Progenitor cell of endocrine pancreas (in vitro differentiated cells): ENCODE data around the gene EOMES. TPM values are rescaled to one million over a fixed set of nuclear protein-coding genes. Genes with fewer than 3 reads are reported as not detected.
"Not testable (repeated sequence)": the region's sequence is repeated elsewhere in the genome, so short reads cannot be mapped to it uniquely, and the experiment has no call there.

Experiments used
- DNase-seq: peaks from one replicate; pipeline ENCODE4 v3.0.0; 2021; ENCODE audit warnings: low spot score; ENCODE audit not compliant: unreplicated experiment
- H3K27ac Mint-ChIP-seq: 2 replicates; pipeline ENCODE4 v1.8.0; 2021; ENCODE audit warnings: mild to moderate bottlenecking, moderate library complexity, mixed read lengths
- H3K27me3 Mint-ChIP-seq: 2 replicates; pipeline ENCODE4 v1.8.0; 2021; ENCODE audit warnings: mixed read lengths
- H3K36me3 Mint-ChIP-seq: 2 replicates; pipeline ENCODE4 v1.8.0; 2022; ENCODE audit warnings: mixed read lengths; ENCODE audit not compliant: insufficient read depth
- H3K4me1 Mint-ChIP-seq: 2 replicates; pipeline ENCODE4 v1.8.0; 2021; ENCODE audit warnings: low read depth, mixed read lengths
- H3K4me3 Mint-ChIP-seq: 2 replicates; pipeline ENCODE4 v1.8.0; 2021; ENCODE audit warnings: low read depth, mild to moderate bottlenecking, moderate library complexity, mixed read lengths
- H3K9me3 Mint-ChIP-seq: 2 replicates; pipeline ENCODE4 v1.8.0; 2021; ENCODE audit warnings: low read depth, mixed read lengths
- CTCF ChIP-seq: fragments of 200-600 bp; sonication (generic); IDR thresholded peaks from one replicate; pipeline ENCODE4 v1.5.0; 2021; ENCODE audit warnings: antibody characterized with exemption, mild to moderate bottlenecking; ENCODE audit not compliant: unreplicated experiment
- long read RNA-seq: library from polyadenylated mRNA; unstranded; transcript quantifications from one replicate; pipeline ENCODE4 v2.0.0, GENCODE V29; 2020
- total RNA-seq: library from RNA; stranded (reverse); gene quantifications from 2 replicates; pipeline ENCODE4 v1.2.1, GENCODE V29; 2021

The EOMES gene
- 0.11 TPM in 1 of 2 replicates, not detected in the other for total RNA-seq
- long read RNA-seq = 0 reads

- DNase-seq = no peak
- Mint-ChIP-seq H3K36me3 (no peaks in the 10 kb centered on the region), H3K4me3 (peak within 1 kb of the TSS; percentile 65), H3K4me1 (peaks cover 14% of the 10 kb centered on the region), H3K27ac (no peak within 1 kb of the TSS), H3K9me3 (no peaks in the 10 kb centered on the region), H3K27me3 (peaks cover 93% of the 10 kb centered on the region)
- TF ChIP-seq CTCF = peak; percentile 62
These were observed at the start of gene EOMES for GRCh38 chr3:27721717-27722564. Gene EOMES, minus strand, starts transcription at chr3:27722323. Its CDS starts 29 bp downstream, at chr3:27722294.

- H3K27me3 Mint-ChIP-seq, H3K9me3 Mint-ChIP-seq, H3K4me3 Mint-ChIP-seq, H3K27ac Mint-ChIP-seq, DNase-seq, H3K4me1 Mint-ChIP-seq, H3K36me3 Mint-ChIP-seq: not testable (repeated sequence)
These were observed 48.3 kb upstream of the EOMES start for GRCh38 chr3:27770384-27770783.

- no peak for TF ChIP-seq CTCF
- no peak overlapping the region for H3K4me3 Mint-ChIP-seq
- no peaks in the 10 kb centered on the region for H3K36me3 Mint-ChIP-seq
- H3K27me3 Mint-ChIP-seq = no peaks in the 10 kb centered on the region
- H3K27ac Mint-ChIP-seq = no peak overlapping the region
- peaks cover 5% of the 10 kb centered on the region for H3K4me1 Mint-ChIP-seq
- DNase-seq = no peak
- no peaks in the 10 kb centered on the region for H3K9me3 Mint-ChIP-seq
These were observed 44.9 kb upstream of the EOMES start for GRCh38 chr3:27767000-27767399.

GRCh38 chr3:27758083-27758482, 36.0 kb upstream of the EOMES start:
- H3K27me3 Mint-ChIP-seq = no peaks in the 10 kb centered on the region
- H3K36me3 Mint-ChIP-seq = no peaks in the 10 kb centered on the region
- TF ChIP-seq CTCF = no peak
- DNase-seq = no peak
- H3K27ac Mint-ChIP-seq = no peak overlapping the region
- no peaks in the 10 kb centered on the region for H3K9me3 Mint-ChIP-seq
- H3K4me1 Mint-ChIP-seq = no peaks in the 10 kb centered on the region
- H3K4me3 Mint-ChIP-seq = no peak overlapping the region

GRCh38 chr3:27756877-27757276, 34.8 kb upstream of the EOMES start:
- Mint-ChIP-seq H3K4me3 (no peak overlapping the region), H3K9me3 (no peaks in the 10 kb centered on the region), H3K36me3 (no peaks in the 10 kb centered on the region), H3K4me1 (no peaks in the 10 kb centered on the region), H3K27me3 (no peaks in the 10 kb centered on the region), H3K27ac (no peak overlapping the region)
- no peak for TF ChIP-seq CTCF
- no peak for DNase-seq

- no peak for DNase-seq
- no peak for TF ChIP-seq CTCF
- no peak overlapping the region for H3K4me3 Mint-ChIP-seq
- H3K36me3 Mint-ChIP-seq = no peaks in the 10 kb centered on the region
- no peaks in the 10 kb centered on the region for H3K4me1 Mint-ChIP-seq
- H3K9me3 Mint-ChIP-seq = no peaks in the 10 kb centered on the region
- H3K27me3 Mint-ChIP-seq = no peaks in the 10 kb centered on the region
- H3K27ac Mint-ChIP-seq = no peak overlapping the region
These were observed 30.8 kb upstream of the EOMES start for GRCh38 chr3:27752926-27753325.
